ENCODE data around the gene TEKT5.
"Not testable (repeated sequence)": the region's sequence is repeated elsewhere in the genome, so short reads cannot be mapped to it uniquely, and the experiment has no call there.

Gene TEKT5

DNA sequence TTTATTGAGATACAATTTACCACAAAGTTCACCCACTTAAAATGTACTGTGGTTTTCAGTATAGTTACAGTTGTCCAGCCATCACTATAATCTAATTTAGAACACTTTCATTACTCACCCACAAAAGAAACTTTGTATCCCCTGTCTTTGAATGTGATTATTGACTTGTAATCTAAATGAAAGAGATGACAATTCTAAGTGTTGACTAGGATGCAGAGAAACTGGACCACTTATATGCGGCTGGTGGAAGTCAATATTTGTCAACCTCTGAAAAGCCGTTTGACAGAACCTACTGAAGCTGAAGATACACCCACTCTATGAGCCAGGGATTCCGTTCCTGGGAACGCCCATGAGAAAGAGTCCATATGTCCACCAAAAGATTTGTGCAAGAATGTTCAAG, 36.8 kb downstream of the TEKT5 start:
- Histone ChIP-seq H3K9ac (ENCODE audit: low read depth, low read length) (no peak overlapping the region), H3K4me1 (ENCODE audit: insufficient read depth, low read length) (peaks cover 9% of the 10 kb centered on the region; the same call in 1 of the 2 replicates), H3K27me3 (ENCODE audit: insufficient read depth, low read length) (no peaks in the 10 kb centered on the region), H3K4me3 (ENCODE audit: low read length) (no peak overlapping the region), H3K27ac (ENCODE audit: low read depth, low read length) (no peak overlapping the region), H3K9me3 (ENCODE audit: insufficient read depth, low read depth, low read length) (peaks cover 5% of the 10 kb centered on the region; the same call in 1 of the 2 replicates), H3K36me3 (ENCODE audit: insufficient read depth, low read length) (no peaks in the 10 kb centered on the region)
- WGBS = 98% methylated on average over 4 of the region's 4 CpGs

DNA sequence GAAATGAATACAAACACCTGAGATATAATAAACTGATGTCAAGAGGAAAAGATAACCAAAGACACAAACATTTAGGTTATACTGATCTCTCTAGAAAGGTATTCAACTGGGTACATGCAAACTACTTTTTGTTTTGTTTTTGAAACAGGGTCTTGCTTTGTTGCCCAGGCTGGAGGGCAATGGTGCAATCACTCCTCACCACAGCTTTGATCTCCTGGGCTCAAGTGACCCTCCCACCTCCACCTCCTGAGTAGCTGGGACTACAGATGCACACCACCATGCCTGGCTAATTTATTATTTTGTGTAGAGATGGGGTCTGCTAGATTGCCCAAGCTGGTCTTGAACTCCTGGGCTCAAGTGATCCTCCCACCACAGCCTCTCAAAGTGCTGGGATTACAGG, 38.1 kb downstream of the TEKT5 start:
- Histone ChIP-seq H3K4me3 (ENCODE audit: low read length) (no peak overlapping the region), H3K36me3 (ENCODE audit: insufficient read depth, low read length) (no peaks in the 10 kb centered on the region), H3K9me3 (ENCODE audit: insufficient read depth, low read depth, low read length) (no peaks in the 10 kb centered on the region), H3K4me1 (ENCODE audit: insufficient read depth, low read length) (peaks cover 7% of the 10 kb centered on the region; the same call in 1 of the 2 replicates), H3K9ac (ENCODE audit: low read depth, low read length) (no peak overlapping the region), H3K27ac (ENCODE audit: low read depth, low read length) (no peak overlapping the region), H3K27me3 (ENCODE audit: insufficient read depth, low read length) (no peaks in the 10 kb centered on the region)

DNA sequence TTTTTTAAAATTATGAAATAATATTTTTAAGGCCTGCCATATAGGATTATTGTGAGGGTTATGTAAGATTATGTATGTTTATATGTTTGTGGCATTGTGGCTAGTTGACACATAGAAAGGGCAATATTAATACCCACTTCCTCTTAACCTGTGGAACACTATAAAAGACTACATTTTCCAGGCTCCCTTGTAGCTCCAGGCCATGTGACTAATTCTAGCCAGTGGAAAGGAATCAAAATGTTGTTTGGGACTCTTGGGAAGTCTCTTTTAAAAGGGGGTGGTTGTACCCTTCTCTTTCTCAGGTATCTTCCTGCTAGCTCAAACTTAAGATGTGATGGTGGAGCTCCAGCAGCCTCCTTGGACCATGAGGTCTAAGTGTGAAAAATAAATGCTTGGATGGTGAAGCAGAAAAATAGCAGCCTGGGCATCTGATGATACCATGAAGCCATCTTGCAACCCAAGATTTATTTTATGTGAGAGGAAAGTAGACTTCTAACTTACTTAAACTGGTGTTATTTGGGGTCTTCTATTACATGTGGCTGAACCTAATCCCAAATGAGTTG, 39.2 kb downstream of the TEKT5 start:
- Histone ChIP-seq H3K27ac (ENCODE audit: low read depth, low read length) (no peak overlapping the region), H3K4me3 (ENCODE audit: low read length) (no peak overlapping the region), H3K27me3 (ENCODE audit: insufficient read depth, low read length) (no peaks in the 10 kb centered on the region), H3K9me3 (ENCODE audit: insufficient read depth, low read depth, low read length) (no peaks in the 10 kb centered on the region), H3K9ac (ENCODE audit: low read depth, low read length) (no peak overlapping the region), H3K4me1 (ENCODE audit: insufficient read depth, low read length) (peaks cover 4% of the 10 kb centered on the region; the same call in 1 of the 2 replicates), H3K36me3 (ENCODE audit: insufficient read depth, low read length) (no peaks in the 10 kb centered on the region)

DNA sequence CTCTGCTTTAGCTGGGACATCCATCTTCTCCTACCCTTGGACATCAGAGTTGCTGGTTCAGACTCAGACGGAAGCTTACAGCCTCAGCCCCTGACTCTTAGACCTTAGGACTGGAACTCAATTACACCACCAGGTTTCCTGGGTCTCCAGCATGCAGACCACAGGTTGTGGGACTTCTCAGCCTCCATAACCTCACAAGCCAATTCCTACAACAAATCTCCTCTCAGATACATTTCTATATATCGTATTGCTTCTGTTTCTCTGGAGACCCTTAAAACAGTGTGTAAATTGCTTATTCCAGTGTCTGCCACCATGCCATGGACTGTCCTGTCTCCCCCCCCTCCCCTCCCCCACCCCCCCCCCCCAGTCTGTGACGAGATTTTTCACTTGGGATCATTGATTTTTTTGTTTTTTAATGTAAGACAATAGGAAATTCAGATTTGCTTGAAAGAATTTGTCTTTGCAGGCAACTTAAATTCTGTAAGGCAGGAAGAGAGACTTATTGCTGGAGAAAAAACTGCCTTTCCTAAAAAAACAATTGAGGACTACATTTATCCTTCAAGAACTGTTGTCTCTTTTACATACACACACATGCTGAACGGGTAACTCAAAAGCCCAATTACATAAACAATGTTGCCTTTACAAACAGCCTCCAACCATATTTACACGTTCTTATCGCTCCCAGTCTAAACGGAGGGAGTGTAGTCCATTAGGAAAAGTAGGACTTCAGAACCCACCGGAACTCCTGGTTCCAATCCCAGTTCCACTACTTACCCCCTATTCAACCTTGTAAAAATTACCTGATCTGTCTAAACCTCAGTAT, 39.9 kb downstream of the TEKT5 start:
- Histone ChIP-seq H3K27ac (ENCODE audit: low read depth, low read length) (no peak overlapping the region), H3K9ac (ENCODE audit: low read depth, low read length) (no peak overlapping the region), H3K27me3 (ENCODE audit: insufficient read depth, low read length) (no peaks in the 10 kb centered on the region), H3K4me3 (ENCODE audit: low read length) (no peak overlapping the region), H3K4me1 (ENCODE audit: insufficient read depth, low read length) (peaks cover under 1% of the 10 kb centered on the region; the same call in 1 of the 2 replicates), H3K9me3 (ENCODE audit: insufficient read depth, low read depth, low read length) (no peaks in the 10 kb centered on the region), H3K36me3 (ENCODE audit: insufficient read depth, low read length) (no peaks in the 10 kb centered on the region)
- WGBS = 89% methylated on average over 6 of the region's 8 CpGs

DNA sequence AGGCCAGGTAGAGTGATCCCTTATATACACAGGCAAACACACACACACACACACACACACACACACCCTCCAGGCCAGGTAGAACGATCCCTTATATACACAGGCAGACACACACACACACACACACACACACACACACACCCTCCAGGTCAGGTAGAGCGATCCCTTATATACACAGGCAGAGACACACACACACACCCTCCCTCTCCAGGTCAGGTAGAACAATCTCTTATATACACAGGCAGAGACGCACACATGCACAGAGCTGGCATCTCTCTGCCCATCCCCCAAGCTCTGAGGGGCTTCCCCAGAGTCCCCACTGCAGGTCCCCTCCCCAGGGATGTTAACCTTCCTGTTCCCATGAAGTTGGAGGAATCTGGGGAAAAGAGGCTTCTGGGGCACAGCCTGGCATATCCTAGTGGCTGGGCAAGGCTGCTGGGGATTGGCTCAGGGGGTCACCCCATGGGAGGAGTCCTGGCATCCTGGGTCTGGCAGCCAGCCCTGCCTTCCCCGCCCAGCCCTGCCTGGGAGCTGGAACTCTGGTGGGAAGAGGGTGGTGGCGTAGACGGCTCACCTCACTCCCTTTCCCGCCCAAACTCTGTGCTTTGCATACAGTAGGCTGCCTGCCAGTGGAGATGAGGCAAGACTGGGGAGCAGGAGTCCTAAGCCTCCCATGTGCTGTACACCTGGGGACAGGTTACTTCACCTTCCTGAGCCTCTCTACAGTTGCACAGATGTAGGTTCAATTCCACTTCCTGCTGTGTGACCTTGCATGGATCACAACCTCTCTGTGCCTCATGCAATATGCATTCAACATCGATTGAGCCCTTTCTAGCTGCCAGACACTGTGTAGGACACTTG, 41.8 kb downstream of the TEKT5 start:
- no peak overlapping the region for H3K27ac ChIP-seq (ENCODE audit: low read depth, low read length)
- 82% methylated on average over 8 of the region's 8 CpGs for WGBS
- H3K9ac ChIP-seq (ENCODE audit: low read depth, low read length) = no peak overlapping the region
- H3K36me3 ChIP-seq (ENCODE audit: insufficient read depth, low read length) = no peaks in the 10 kb centered on the region
- H3K4me3 ChIP-seq (ENCODE audit: low read length) = no peak overlapping the region
- no peaks in the 10 kb centered on the region for H3K4me1 ChIP-seq (ENCODE audit: insufficient read depth, low read length)
- no peaks in the 10 kb centered on the region for H3K27me3 ChIP-seq (ENCODE audit: insufficient read depth, low read length)
- H3K9me3 ChIP-seq (ENCODE audit: insufficient read depth, low read depth, low read length) = no peaks in the 10 kb centered on the region

DNA sequence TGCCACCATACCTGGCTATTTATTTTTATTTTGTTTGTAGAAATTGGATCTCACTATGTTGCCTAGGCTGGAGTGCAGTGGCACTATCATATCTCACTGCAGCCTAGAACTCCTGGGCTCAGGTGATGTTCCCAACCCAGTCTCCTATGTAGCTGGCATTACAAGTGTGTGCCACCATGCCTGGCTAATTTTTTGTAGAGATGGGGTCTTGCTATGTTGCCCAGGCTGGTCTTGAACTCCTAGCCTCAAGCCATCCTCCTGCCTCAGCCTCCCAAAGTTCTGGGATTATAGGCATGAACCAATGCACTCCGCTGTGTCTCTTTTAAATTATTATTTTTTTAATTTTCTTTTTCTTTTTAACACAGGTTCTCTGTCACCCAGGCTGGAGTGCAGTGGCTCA, 45.6 kb downstream of the TEKT5 start:
- H3K36me3 ChIP-seq (ENCODE audit: insufficient read depth, low read length); H3K4me1 ChIP-seq (ENCODE audit: insufficient read depth, low read length); H3K27me3 ChIP-seq (ENCODE audit: insufficient read depth, low read length); H3K9ac ChIP-seq (ENCODE audit: low read depth, low read length); H3K27ac ChIP-seq (ENCODE audit: low read depth, low read length); H3K4me3 ChIP-seq (ENCODE audit: low read length); H3K9me3 ChIP-seq (ENCODE audit: insufficient read depth, low read depth, low read length): not testable (repeated sequence)
- WGBS = 100% methylated on average over 1 of the region's 1 CpG

DNA sequence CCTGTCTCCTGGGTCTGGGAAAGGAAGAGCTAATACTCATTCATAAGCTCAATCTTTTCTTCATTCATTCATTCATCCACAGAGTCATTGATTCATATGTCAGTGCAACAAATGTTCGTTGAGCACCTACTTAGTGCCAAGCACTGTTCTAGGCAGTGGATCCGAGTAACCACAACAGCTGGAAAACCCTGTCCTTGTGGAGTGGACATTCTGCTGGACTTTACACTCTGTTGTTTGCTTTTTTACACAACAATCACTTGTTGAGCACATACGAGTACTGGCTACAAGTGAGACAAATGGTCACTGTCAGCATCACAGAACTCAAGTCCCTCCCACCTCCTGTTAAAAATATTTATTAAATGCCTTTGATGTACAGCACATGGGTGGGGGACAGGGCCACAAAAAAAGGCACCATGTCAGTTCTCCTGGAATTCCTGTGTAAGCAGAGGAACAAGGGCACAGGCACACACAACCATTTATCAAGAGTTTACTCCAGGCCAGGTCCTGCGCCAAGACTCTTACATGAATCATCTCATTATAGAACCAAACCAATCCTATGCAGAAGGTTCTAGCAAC, 46.9 kb downstream of the TEKT5 start:
- H3K9ac ChIP-seq (ENCODE audit: low read depth, low read length) = no peak overlapping the region
- H3K36me3 ChIP-seq (ENCODE audit: insufficient read depth, low read length) = no peaks in the 10 kb centered on the region
- H3K27me3 ChIP-seq (ENCODE audit: insufficient read depth, low read length) = no peaks in the 10 kb centered on the region
- H3K4me1 ChIP-seq (ENCODE audit: insufficient read depth, low read length) = peaks cover under 1% of the 10 kb centered on the region
- 94% methylated on average over 4 of the region's 4 CpGs for WGBS
- no peaks in the 10 kb centered on the region for H3K9me3 ChIP-seq (ENCODE audit: insufficient read depth, low read depth, low read length)
- H3K4me3 ChIP-seq (ENCODE audit: low read length) = no peak overlapping the region
- H3K27ac ChIP-seq (ENCODE audit: low read depth, low read length) = no peak overlapping the region

DNA sequence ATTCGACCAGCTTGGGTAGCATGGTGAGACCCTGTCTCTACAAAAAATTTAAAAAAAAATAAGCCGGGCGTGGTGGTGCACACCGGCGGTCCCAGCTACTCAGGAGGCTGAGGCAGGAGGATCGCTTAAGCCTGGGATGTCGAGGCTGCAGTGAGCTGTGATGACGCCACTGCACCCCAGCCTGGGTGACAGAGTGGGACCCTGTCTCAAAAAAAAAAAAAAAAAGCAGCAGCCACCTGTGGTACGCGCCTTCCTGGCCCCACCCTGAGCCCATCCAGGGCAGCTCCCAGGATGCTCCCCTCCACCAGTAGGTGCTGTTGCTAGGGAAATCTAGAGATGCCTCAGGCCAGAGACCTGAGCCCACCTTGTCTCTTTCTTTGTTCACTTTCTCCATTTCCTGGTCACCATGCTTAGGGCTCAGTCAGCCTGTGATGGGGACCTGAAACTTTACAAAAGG, 47.4 kb downstream of the TEKT5 start:
- Histone ChIP-seq H3K4me1 (ENCODE audit: insufficient read depth, low read length) (peaks cover 5% of the 10 kb centered on the region), H3K36me3 (ENCODE audit: insufficient read depth, low read length) (no peaks in the 10 kb centered on the region), H3K9ac (ENCODE audit: low read depth, low read length) (no peak overlapping the region), H3K27me3 (ENCODE audit: insufficient read depth, low read length) (no peaks in the 10 kb centered on the region), H3K9me3 (ENCODE audit: insufficient read depth, low read depth, low read length) (no peaks in the 10 kb centered on the region), H3K4me3 (ENCODE audit: low read length) (no peak overlapping the region), H3K27ac (ENCODE audit: low read depth, low read length) (no peak overlapping the region)
- 94% methylated on average over 10 of the region's 10 CpGs for WGBS

DNA sequence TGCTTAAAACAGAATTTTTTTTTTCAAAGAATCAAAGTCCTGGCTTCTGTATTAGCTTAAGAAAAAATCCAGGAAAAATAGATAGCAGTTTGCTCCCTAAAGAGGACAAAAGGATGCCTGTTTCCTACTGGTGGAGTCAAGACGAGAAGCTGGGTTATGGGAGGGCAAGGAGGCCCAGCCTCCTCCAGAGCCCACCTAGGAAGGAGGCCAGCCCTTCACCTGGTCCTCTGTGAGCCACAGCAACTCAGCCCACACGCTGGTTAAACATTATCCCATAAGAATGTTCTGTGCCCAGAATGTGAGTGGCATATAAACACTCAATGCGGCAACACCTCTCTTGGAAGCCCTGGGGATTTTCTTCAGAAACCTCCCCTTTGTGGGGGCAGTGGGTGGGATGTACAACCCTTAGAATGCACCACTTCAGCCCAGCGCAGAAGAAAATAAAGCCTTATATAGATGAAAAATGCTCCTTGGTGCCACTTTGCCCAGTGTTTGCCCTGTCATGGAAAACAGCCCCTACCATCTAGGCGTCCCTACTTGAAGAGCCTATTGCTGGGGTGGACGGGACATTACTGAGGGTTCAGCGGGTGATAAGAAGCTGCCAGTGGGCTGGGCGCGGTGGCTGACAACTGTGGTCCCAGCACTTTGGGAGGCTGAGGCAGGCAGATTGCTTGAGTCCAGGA, 48.0 kb downstream of the TEKT5 start:
- H3K4me1 ChIP-seq (ENCODE audit: insufficient read depth, low read length) = peaks cover 10% of the 10 kb centered on the region
- H3K9me3 ChIP-seq (ENCODE audit: insufficient read depth, low read depth, low read length) = no peaks in the 10 kb centered on the region
- no peak overlapping the region for H3K27ac ChIP-seq (ENCODE audit: low read depth, low read length)
- H3K27me3 ChIP-seq (ENCODE audit: insufficient read depth, low read length) = no peaks in the 10 kb centered on the region
- H3K4me3 ChIP-seq (ENCODE audit: low read length) = no peak overlapping the region
- H3K36me3 ChIP-seq (ENCODE audit: insufficient read depth, low read length) = no peaks in the 10 kb centered on the region
- no peak overlapping the region for H3K9ac ChIP-seq (ENCODE audit: low read depth, low read length)
- 90% methylated on average over 9 of the region's 9 CpGs for WGBS

DNA sequence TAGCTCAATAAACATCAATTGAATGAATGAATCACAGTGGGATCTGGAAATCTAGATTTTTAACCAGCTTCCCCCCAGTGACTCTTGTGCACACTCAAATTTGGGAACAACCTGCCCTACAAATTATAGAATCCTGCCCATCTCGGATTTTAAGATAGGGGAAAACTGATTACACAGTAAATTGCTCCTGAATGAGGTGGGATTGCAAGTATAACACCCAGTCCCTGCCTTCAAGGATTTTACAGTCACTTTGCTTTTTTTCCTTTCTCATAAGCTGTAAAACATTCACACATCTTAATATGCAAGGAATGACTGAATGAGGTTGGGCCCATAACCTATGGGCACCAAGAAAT, 48.5 kb downstream of the TEKT5 start:
- Histone ChIP-seq H3K27me3 (ENCODE audit: insufficient read depth, low read length) (no peaks in the 10 kb centered on the region), H3K9me3 (ENCODE audit: insufficient read depth, low read depth, low read length) (no peaks in the 10 kb centered on the region), H3K36me3 (ENCODE audit: insufficient read depth, low read length) (no peaks in the 10 kb centered on the region), H3K27ac (ENCODE audit: low read depth, low read length) (no peak overlapping the region), H3K4me3 (ENCODE audit: low read length) (no peak overlapping the region), H3K9ac (ENCODE audit: low read depth, low read length) (no peak overlapping the region), H3K4me1 (ENCODE audit: insufficient read depth, low read length) (peaks cover 12% of the 10 kb centered on the region)
- WGBS = 100% methylated on average over 1 of the region's 1 CpG
